CD1c-positive myeloid dendritic cell (primary cell): Measurements from ENCODE around the gene CLIC4.
"Not testable (repeated sequence)": the region's sequence is repeated elsewhere in the genome, so short reads cannot be mapped to it uniquely, and the experiment has no call there.

Experiments used
- DNase-seq: peaks from one replicate; pipeline ENCODE4 v3.0.0-alpha.2; 2016; ENCODE audit errors: extremely low spot score

Gene CLIC4

GRCh38 chr1:24806588-24806987 is 61.3 kb downstream of the CLIC4 start:
- DNase-seq, result peak; percentile 23

- DNase-seq, result not testable (repeated sequence)
Observed at GRCh38 chr1:24811494-24811893, 66.2 kb downstream of the CLIC4 start.

GRCh38 chr1:24820221-24820620 is 75.0 kb downstream of the CLIC4 start:
- not testable (repeated sequence) for DNase-seq

- DNase-seq, result peak; percentile 54
Observed at GRCh38 chr1:24822887-24823286, 77.6 kb downstream of the CLIC4 start.

GRCh38 chr1:24823486-24823885 is 78.2 kb downstream of the CLIC4 start:
- not testable (repeated sequence) for DNase-seq

GRCh38 chr1:24825174-24825573 is 79.9 kb downstream of the CLIC4 start:
- DNase-seq, result no peak

GRCh38 chr1:24826510-24826909 is 81.3 kb downstream of the CLIC4 start:
- DNase-seq, result no peak

GRCh38 chr1:24827379-24828135 is 82.3 kb downstream of the CLIC4 start:
- no peak for DNase-seq

- DNase-seq, result no peak
Observed at GRCh38 chr1:24828183-24828886, 83.1 kb downstream of the CLIC4 start.

GRCh38 chr1:24828887-24829192 is 83.6 kb downstream of the CLIC4 start:
- no peak for DNase-seq

- peak; percentile 75 for DNase-seq
Observed at GRCh38 chr1:24830680-24831272, 85.5 kb downstream of the CLIC4 start.

GRCh38 chr1:24841593-24841992 is 96.3 kb downstream of the CLIC4 start:
- DNase-seq, result no peak

- no peak for DNase-seq
Observed at GRCh38 chr1:24846671-24847070, 101.4 kb downstream of the CLIC4 start.

- peak; percentile 96 for DNase-seq
Observed at GRCh38 chr1:24847995-24848881, 103.0 kb downstream of the CLIC4 start.

GRCh38 chr1:24849672-24850295 is 104.5 kb downstream of the CLIC4 start:
- no peak for DNase-seq

GRCh38 chr1:24850328-24850920 is 105.2 kb downstream of the CLIC4 start:
- no peak for DNase-seq

GRCh38 chr1:24853649-24854048 is 108.4 kb downstream of the CLIC4 start:
- no peak for DNase-seq

- no peak for DNase-seq
Observed at GRCh38 chr1:24855474-24855873, 110.2 kb downstream of the CLIC4 start.

GRCh38 chr1:24856787-24857506 is 111.7 kb downstream of the CLIC4 start:
- no peak for DNase-seq

- no peak for DNase-seq
Observed at GRCh38 chr1:24857507-24858133, 112.4 kb downstream of the CLIC4 start.
